Ovary (tissue), 9 donors: ENCODE data around the gene DDX39A. TPM values are rescaled to one million over a fixed set of nuclear protein-coding genes. Genes with fewer than 3 reads are reported as not detected.

Source experiments
- DNase-seq, 5 donors: peaks; one replicate each; pipeline ENCODE4 v3.0.0-alpha.2; 2019 to 2020
- H3K27ac ChIP-seq, 2 donors: fragments of 200-600 bp; one replicate each; pipeline versions ENCODE4 v1.5.1 to v1.8.0; 2019 to 2022
- H3K27me3 ChIP-seq: fragments of 200-600 bp; one replicate; pipeline ENCODE4 v1.8.0; 2022
- H3K36me3 ChIP-seq: fragments of 200-600 bp; sonication (generic); one replicate; pipeline ENCODE4 v1.5.1; 2019
- H3K4me1 ChIP-seq: one replicate; pipeline ENCODE4 v1.8.1; 2013; ENCODE audit warnings: mild to moderate bottlenecking, moderate library complexity; ENCODE audit not compliant: insufficient read depth
- H3K4me3 ChIP-seq: fragments of 200-600 bp; sonication (generic); one replicate; pipeline ENCODE4 v1.5.1; 2017
- H3K9me3 ChIP-seq, 2 donors: fragments of 200-600 bp in 1 of 2; sonication (generic) in 1 of 2; one replicate each; pipeline versions ENCODE4 v1.5.1 to v1.8.1; 2013 to 2019; ENCODE audit warnings: mild to moderate bottlenecking in 1 of 2, moderate library complexity in 1 of 2
- EP300 ChIP-seq: sonication (generic); formaldehyde crosslinking; IDR thresholded peaks from one replicate; pipeline ENCODE4 v1.6.1; 2017; ENCODE audit warnings: antibody characterized with exemption
- POLR2A ChIP-seq: fragments of 450-650 bp; IDR thresholded peaks from one replicate; pipeline ENCODE4 v1.6.1; 2017; ENCODE audit warnings: antibody characterized with exemption, mild to moderate bottlenecking, moderate library complexity
- WGBS, 3 donors: extraction: QIAGEN DNeasy Blood & Tissue Kit in 1 of 3; methylation state at CpG; one replicate each; pipeline versions ENCODE4 v1.1.5 to v1.1.7; 2013 to 2017; 5-methylcytosine and 5-hydroxymethylcytosine counted together
- intact Hi-C, 4 donors: fragments of 100-400 bp; cut with DNase I; formaldehyde crosslinking; loops; one replicate each; pipeline versions ENCODE4 v1.11.0 to v1.15.1; 2022 to 2023
- polyA plus RNA-seq, 2 donors: library from polyadenylated mRNA; stranded (reverse); fragments of 200-250 nt in 1 of 2; fragments of 350-450 nt in 1 of 2; fragmentation: Illumina TruSeq in 1 of 2; extraction: RNeasy Lipid Tissue Mini Kit (QIAGEN cat#74804) in 1 of 2; gene quantifications; one replicate each; pipeline ENCODE4 v1.2.3, GENCODE V29; 2013 to 2014
- total RNA-seq, 7 donors: library from RNA; depleted of rRNA in 2 of 7; stranded (reverse); fragments of >200 nt in 2 of 7; fragmentation: NEBNext Ultra II Directional in 3 of 7; extraction: Animal tissue kit (Norgen Biotek cat#: 25700) in 3 of 7; gene quantifications; one replicate each; pipeline versions ENCODE4 v1.1.0 to v1.2.4, GENCODE V29; 2016 to 2023
- TF ChIP-seq, protein P1 (sequence below), 3 donors: fragments of 450-650 bp in 2 of 3; fragments of 200-600 bp in 1 of 3; IDR thresholded peaks; one replicate each; pipeline versions ENCODE4 v1.5.1 to v1.8.0; 2016 to 2022; ENCODE audit warnings: antibody characterized with exemption in 3 of 3, mild to moderate bottlenecking in 1 of 3
- donor health status: DM: no; HTN: no; CAD: no; lungs with moderate emphysema.
- donor health status: DM: no; HTN: no; CAD: no.
- donor health status: Bipolar disorder and iron deficiency.
- donor health status: DM: yes; HTN: yes; CAD: no.
- donor health status: DM: no; HTN: no; CAD: no.
- donor health status: DM: yes; HTN: yes; CAD: no.

DDX39A gene
- total and polyA plus RNA-seq, 9 donors = 7.9 to 48.4 (median 31.8) TPM

DNA sequence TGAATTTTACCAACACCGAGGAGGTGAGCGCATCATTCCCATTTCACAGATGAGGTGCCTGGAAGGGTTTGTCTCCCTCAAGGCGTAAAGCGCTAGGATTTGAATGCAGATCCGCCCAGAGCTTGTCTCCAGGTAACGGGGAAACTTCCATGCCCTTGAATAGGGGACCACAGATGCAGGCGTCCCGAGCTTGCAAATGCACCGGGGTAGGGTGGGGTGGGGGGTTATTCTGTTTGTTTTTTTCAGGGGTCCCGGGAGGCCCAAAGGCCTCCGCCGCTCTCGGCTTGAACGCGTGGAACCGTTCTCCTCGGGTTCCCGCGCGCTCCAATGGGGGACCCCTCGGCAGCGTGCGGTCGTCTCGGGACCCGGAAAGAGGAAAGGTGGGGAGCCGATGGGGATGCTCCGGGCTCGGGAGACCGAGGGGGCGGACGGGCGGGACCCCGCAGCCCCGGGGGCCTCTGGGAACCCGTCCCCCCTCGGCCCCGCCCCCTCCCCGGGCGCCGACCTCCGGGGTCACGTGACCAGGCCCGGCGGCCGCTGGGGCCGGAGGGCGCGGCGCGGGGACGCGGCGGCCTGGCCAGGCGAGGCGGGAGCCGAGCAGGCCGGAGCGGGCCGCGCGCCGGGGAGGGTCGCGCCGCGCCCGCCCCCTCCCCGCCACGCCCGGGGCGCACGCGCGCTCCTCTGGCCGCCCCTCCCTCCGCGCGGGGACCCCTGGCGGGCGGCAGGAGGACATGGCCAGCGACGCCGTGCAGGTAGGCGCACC is 13.8 kb upstream of the DDX39A start, which contains the start of gene PKN1:
TSS of gene PKN1 (plus strand) at position 516 of the 763 bp plus-strand sequence. CDS start at position 732, 216 bp downstream.
- intact Hi-C loops = no loop called here
- peaks cover 14% of the 10 kb centered on the region for H3K4me1 ChIP-seq
- H3K27ac ChIP-seq = peak within 1 kb of the TSS in 1 of 2 donors; percentile 67
- no peaks in the 10 kb centered on the region for H3K9me3 ChIP-seq
- DNase-seq = peak; percentile 53 to 79 (median 73)
- no peaks in the 10 kb centered on the region for H3K27me3 ChIP-seq
- WGBS, 3 donors = 2 to 10% (median 3%) methylated on average over 21 to 84 of the region's 85 CpGs
- TF ChIP-seq, protein P1, sequence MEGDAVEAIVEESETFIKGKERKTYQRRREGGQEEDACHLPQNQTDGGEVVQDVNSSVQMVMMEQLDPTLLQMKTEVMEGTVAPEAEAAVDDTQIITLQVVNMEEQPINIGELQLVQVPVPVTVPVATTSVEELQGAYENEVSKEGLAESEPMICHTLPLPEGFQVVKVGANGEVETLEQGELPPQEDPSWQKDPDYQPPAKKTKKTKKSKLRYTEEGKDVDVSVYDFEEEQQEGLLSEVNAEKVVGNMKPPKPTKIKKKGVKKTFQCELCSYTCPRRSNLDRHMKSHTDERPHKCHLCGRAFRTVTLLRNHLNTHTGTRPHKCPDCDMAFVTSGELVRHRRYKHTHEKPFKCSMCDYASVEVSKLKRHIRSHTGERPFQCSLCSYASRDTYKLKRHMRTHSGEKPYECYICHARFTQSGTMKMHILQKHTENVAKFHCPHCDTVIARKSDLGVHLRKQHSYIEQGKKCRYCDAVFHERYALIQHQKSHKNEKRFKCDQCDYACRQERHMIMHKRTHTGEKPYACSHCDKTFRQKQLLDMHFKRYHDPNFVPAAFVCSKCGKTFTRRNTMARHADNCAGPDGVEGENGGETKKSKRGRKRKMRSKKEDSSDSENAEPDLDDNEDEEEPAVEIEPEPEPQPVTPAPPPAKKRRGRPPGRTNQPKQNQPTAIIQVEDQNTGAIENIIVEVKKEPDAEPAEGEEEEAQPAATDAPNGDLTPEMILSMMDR (IDR thresholded peaks at IDR 0.05) = no peak
- TF ChIP-seq EP300 (no peak), POLR2A (no peak)
- H3K4me3 ChIP-seq = peak within 1 kb of the TSS; percentile 69
- H3K36me3 ChIP-seq = no peaks in the 10 kb centered on the region

DNA sequence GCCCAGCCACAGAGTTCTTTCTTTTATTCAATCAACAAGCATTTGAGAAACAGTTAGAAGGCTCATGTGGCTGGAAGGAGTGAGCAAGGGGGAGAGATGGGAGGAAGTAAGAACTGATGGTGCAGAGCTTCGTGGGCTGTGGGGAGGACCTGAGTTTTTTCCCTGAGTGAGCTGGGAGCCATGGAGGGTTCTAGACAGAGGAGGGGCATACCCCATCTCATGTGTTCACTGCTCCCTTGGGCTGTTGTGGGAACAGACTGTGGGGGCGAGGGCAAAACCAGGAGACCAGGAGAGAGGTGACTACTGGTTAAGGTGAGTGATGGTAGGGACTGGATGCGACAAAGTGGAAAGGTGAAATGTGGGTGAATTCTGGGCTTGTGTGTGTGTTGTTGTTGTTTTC is 11.6 kb upstream of the DDX39A start:
- no peak for DNase-seq
- Histone ChIP-seq H3K4me3 (no peak overlapping the region), H3K9me3 (no peaks in the 10 kb centered on the region), H3K27ac (no peak overlapping the region), H3K36me3 (no peaks in the 10 kb centered on the region), H3K27me3 (no peaks in the 10 kb centered on the region), H3K4me1 (peaks cover 14% of the 10 kb centered on the region)
- WGBS, 3 donors = 65 to 70% (median 67%) methylated on average over 3 of the region's 3 CpGs
- intact Hi-C loops = no loop called here
- TF ChIP-seq POLR2A = no peak
- TF ChIP-seq, protein P1 (IDR thresholded peaks at IDR 0.05) = no peak
- no peak for TF ChIP-seq EP300

DNA sequence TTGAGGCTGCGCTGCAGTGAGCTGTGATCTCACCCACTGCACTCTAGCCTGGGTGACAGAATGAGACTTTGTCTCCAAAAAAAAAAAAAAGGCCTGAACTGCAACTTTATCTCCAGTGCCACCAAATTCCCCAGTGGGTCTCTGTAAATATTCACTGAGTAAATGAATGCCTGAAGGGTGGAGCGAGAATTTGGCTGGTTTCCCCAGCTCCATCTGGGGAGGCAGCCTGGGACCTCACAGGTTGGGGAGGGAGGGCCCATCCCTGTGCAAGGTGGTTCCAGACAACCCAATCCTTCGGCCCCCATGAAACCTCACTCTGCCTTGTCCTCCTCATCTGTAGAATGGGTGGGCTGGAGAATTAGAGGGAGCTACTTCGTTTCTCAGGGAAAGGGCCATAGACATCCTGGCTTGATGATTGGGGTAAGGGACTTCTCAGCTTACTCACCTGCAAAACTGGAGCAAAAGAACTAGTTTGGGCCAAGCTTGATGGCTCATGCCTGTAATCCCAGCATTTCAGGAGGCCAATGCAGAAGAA is 9.8 kb upstream of the DDX39A start:
- Histone ChIP-seq H3K36me3 (no peaks in the 10 kb centered on the region), H3K9me3 (no peaks in the 10 kb centered on the region), H3K4me1 (peaks cover 1% of the 10 kb centered on the region), H3K27ac (no peak overlapping the region), H3K27me3 (no peaks in the 10 kb centered on the region), H3K4me3 (no peak overlapping the region)
- 75 to 87% (median 79%) methylated on average over 4 of the region's 4 CpGs for WGBS, 3 donors
- no peak for TF ChIP-seq POLR2A
- TF ChIP-seq, protein P1 (IDR thresholded peaks at IDR 0.05) = no peak
- no peak for TF ChIP-seq EP300
- intact Hi-C loops = no loop called here
- DNase-seq = no peak

DNA sequence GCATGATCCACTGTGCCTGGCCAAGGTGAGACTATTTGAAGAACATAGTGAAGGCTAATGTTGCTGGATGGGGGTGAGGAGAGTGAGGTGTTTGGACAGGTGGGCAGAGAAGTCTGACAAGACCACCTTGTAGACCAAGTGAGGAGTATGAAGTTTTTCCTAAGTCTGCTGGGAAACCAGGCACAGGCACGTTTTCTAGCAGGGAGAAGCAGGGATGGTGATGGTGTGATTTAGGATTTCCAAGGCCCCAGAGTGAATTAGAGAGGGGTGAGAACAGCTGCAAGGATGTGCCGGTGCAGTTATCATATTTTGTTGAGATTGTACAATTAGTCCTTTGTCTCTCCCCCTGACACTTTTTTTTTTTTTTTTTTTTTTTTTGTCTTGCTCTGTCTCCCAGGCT is 8.3 kb upstream of the DDX39A start:
- Histone ChIP-seq H3K27me3 (no peaks in the 10 kb centered on the region), H3K36me3 (no peaks in the 10 kb centered on the region), H3K9me3 (no peaks in the 10 kb centered on the region), H3K4me3 (no peak overlapping the region), H3K4me1 (no peaks in the 10 kb centered on the region), H3K27ac (no peak overlapping the region)
- no peak for DNase-seq
- WGBS, 3 donors = 49 to 58% (median 56%) methylated on average over 2 of the region's 2 CpGs
- no peak for TF ChIP-seq POLR2A
- TF ChIP-seq, protein P1 (IDR thresholded peaks at IDR 0.05) = no peak
- TF ChIP-seq EP300 = no peak
- intact Hi-C loops = no loop called here
